ENCODE data around the gene PACS1.

Gene PACS1

GRCh38 chr11:66050581-66051231 lies 19.4 kb upstream of the PACS1 start:
- no peak for DNase-seq

GRCh38 chr11:66051371-66051765 lies 18.7 kb upstream of the PACS1 start:
- no peak for DNase-seq

- peak; percentile 95 for DNase-seq
Observed at GRCh38 chr11:66051766-66052663, 18.1 kb upstream of the PACS1 start, which contains the start of gene SF3B2. Gene SF3B2, plus strand, starts transcription at chr11:66052364. Its CDS starts 21 bp downstream, at chr11:66052385.

- DNase-seq = no peak
Observed at GRCh38 chr11:66052664-66052982, 17.4 kb upstream of the PACS1 start.

GRCh38 chr11:66055021-66055420 lies 15.1 kb upstream of the PACS1 start:
- DNase-seq = no peak

GRCh38 chr11:66056501-66056900 lies 13.6 kb upstream of the PACS1 start:
- no peak for DNase-seq

- DNase-seq = no peak
Observed at GRCh38 chr11:66059966-66060680, 9.9 kb upstream of the PACS1 start.

- DNase-seq = no peak
Observed at GRCh38 chr11:66061268-66061667, 8.8 kb upstream of the PACS1 start.

- no peak for DNase-seq
Observed at GRCh38 chr11:66062408-66062807, 7.7 kb upstream of the PACS1 start.

GRCh38 chr11:66063900-66064299 lies 6.2 kb upstream of the PACS1 start:
- DNase-seq = no peak

GRCh38 chr11:66064571-66064970 lies 5.5 kb upstream of the PACS1 start:
- no peak for DNase-seq

- DNase-seq = no peak
Observed at GRCh38 chr11:66066751-66067150, 3.3 kb upstream of the PACS1 start.

- no peak for DNase-seq
Observed at GRCh38 chr11:66067640-66068039, 2.4 kb upstream of the PACS1 start.

- DNase-seq = no peak
Observed at GRCh38 chr11:66068154-66068821, 1.8 kb upstream of the PACS1 start.

GRCh38 chr11:66068923-66069714 lies 953 bp upstream of the PACS1 start:
- no peak for DNase-seq

- no peak for DNase-seq
Observed at GRCh38 chr11:66070604-66071380, 720 bp downstream of the PACS1 start.

- no peak for DNase-seq
Observed at GRCh38 chr11:66071381-66071801, 1.3 kb downstream of the PACS1 start.

GRCh38 chr11:66072081-66072480 lies 2.0 kb downstream of the PACS1 start:
- DNase-seq = no peak

GRCh38 chr11:66072518-66072917 lies 2.4 kb downstream of the PACS1 start:
- DNase-seq = no peak

- no peak for DNase-seq
Observed at GRCh38 chr11:66073669-66074068, 3.6 kb downstream of the PACS1 start.

- DNase-seq = no peak
Observed at GRCh38 chr11:66075273-66075672, 5.2 kb downstream of the PACS1 start.
